ENCODE results near the gene CDH9. TPM values are rescaled to one million over a fixed set of nuclear protein-coding genes. Genes with fewer than 3 reads are reported as not detected.

The CDH9 gene
- total RNA-seq, 4 donors from 2014 or later: not detected

DNA sequence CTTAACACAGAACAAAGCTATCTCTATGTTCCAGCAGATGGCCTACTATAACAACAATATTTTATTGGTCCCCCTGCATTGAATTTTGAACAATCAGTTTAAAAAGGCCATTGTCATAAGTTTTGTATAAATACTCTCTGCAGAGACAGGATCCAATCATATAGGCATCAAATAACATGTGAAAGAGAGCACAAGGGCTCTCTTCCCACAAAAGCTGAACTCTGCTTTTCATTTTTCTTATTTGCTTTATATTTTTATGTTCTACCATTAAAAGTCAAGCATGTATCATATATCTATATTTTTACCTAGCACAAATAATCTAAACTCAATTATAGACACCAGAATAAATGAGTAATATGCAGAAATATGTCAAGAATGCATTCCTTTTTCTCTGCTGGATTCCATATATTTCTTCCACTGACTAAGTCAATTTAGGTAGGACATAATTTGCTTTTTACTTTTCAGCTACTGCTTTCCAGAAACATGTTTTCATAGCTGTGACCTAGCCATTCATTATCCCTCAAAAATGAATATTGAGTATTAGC, 143.6 kb downstream of the CDH9 start:
- Histone ChIP-seq H3K4me3 (no peak overlapping the region), H3K27ac (no peak overlapping the region), H3K27me3 (no peaks in the 10 kb centered on the region), H3K36me3 (no peaks in the 10 kb centered on the region), H3K9me3 (peaks cover 0 to 11% of the 10 kb centered on the region in 2 donors), H3K4me1 (no peaks in the 10 kb centered on the region)
- TF ChIP-seq POLR2AphosphoS5 (IDR thresholded peaks at IDR 0.05): no peak
- no peak for TF ChIP-seq POLR2A (IDR thresholded peaks at IDR 0.05)
- TF ChIP-seq EP300 (IDR thresholded peaks at IDR 0.05; ENCODE audit: low read depth): no peak
- TF ChIP-seq, protein P1, sequence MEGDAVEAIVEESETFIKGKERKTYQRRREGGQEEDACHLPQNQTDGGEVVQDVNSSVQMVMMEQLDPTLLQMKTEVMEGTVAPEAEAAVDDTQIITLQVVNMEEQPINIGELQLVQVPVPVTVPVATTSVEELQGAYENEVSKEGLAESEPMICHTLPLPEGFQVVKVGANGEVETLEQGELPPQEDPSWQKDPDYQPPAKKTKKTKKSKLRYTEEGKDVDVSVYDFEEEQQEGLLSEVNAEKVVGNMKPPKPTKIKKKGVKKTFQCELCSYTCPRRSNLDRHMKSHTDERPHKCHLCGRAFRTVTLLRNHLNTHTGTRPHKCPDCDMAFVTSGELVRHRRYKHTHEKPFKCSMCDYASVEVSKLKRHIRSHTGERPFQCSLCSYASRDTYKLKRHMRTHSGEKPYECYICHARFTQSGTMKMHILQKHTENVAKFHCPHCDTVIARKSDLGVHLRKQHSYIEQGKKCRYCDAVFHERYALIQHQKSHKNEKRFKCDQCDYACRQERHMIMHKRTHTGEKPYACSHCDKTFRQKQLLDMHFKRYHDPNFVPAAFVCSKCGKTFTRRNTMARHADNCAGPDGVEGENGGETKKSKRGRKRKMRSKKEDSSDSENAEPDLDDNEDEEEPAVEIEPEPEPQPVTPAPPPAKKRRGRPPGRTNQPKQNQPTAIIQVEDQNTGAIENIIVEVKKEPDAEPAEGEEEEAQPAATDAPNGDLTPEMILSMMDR (IDR thresholded peaks at IDR 0.05): no peak
- in situ Hi-C loops (cut with MboI; ENCODE audit: low pct_ligation_motif_present in 1 of 4, low pct_unique_long_range_greater_than_20kb in 1 of 4, low sequenced_read_pairs in 3 of 4) (no loop called here), intact Hi-C loops (cut with DNase I; ENCODE audit: low total_unique reads) (no loop called here)
- DNase-seq: no peak

DNA sequence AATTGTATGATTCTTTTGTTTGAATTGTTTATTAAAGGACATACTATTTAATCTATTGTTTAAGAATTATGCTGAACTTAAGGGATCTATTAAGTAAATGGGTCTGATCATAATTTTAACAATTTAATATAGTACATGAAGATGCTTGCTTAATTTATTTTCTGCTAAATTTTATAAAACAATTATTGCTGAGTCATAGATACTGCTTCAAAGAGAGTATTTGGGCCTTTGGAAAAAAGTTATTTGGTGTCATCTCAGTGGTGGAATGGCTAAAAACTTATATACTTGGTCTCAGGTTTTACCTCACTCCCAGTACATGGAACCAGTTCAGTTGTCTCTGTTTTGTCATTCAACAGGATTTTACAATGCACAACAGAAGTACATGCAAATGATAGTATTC, 145.3 kb downstream of the CDH9 start:
- Histone ChIP-seq H3K36me3 (no peaks in the 10 kb centered on the region), H3K27ac (no peak overlapping the region), H3K4me1 (no peaks in the 10 kb centered on the region), H3K9me3 (peaks cover 0 to 14% of the 10 kb centered on the region in 2 donors), H3K4me3 (no peak overlapping the region), H3K27me3 (no peaks in the 10 kb centered on the region)
- DNase-seq: no peak
- in situ Hi-C loops (cut with MboI; ENCODE audit: low pct_ligation_motif_present in 1 of 4, low pct_unique_long_range_greater_than_20kb in 1 of 4, low sequenced_read_pairs in 3 of 4) (no loop called here), intact Hi-C loops (cut with DNase I; ENCODE audit: low total_unique reads) (no loop called here)
- no peak for TF ChIP-seq EP300 (IDR thresholded peaks at IDR 0.05; ENCODE audit: low read depth)
- TF ChIP-seq, protein P1 (IDR thresholded peaks at IDR 0.05): no peak

DNA sequence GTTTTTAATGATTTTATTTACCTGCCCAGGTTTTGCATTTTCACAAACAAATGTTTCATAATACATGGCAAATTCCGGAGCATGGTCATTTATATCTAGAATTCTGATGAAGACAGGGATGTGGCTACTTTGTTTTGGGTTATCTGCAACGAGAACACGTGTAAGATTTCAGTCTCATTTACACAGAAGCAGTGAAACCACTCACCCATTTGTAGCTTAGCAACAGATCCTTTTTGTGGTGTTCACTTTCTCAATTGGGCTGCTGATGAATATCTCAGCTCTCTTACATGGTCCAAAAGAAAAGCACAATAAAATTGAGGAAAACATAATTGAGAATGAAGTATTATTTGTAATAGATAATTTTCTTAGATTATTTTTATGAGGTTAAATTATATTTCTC, 148.6 kb downstream of the CDH9 start:
- Histone ChIP-seq H3K36me3 (no peaks in the 10 kb centered on the region), H3K4me1 (no peaks in the 10 kb centered on the region), H3K4me3 (no peak overlapping the region), H3K27ac (no peak overlapping the region), H3K27me3 (no peaks in the 10 kb centered on the region), H3K9me3 (peaks cover 0 to 5% of the 10 kb centered on the region in 2 donors)
- TF ChIP-seq EP300 (IDR thresholded peaks at IDR 0.05; ENCODE audit: low read depth) (no peak), POLR2A (IDR thresholded peaks at IDR 0.05) (no peak), POLR2AphosphoS5 (IDR thresholded peaks at IDR 0.05) (no peak)
- TF ChIP-seq, protein P1 (IDR thresholded peaks at IDR 0.05): no peak
- DNase-seq: no peak
- in situ Hi-C loops (cut with MboI; ENCODE audit: low pct_ligation_motif_present in 1 of 4, low pct_unique_long_range_greater_than_20kb in 1 of 4, low sequenced_read_pairs in 3 of 4): no loop called here
- intact Hi-C loops (cut with DNase I; ENCODE audit: low total_unique reads): no loop called here
- 34 to 39% methylated on average over 3 of the region's 3 CpGs for WGBS, 2 donors (ENCODE audit: low coverage in 1 of 2)

DNA sequence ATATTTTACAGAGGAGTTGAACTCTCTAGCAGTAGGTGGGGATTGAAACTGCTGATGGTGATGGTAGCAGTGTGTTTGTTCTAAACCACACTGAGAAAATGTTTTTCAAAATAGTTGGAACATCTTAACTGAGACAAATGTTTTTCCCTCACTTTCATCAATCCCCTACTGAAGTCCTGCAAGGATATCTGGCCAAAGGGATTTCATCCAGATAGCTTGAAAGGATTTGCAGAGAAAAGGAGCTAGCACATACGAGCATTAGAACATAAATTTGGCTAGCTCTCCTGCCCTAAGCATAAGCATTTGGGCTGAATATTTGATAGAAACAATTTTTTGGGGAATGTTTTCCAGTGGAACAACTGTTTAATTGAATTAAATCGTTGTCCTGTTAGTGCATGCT, 153.9 kb downstream of the CDH9 start:
- intact Hi-C loops (cut with DNase I; ENCODE audit: low total_unique reads) (no loop called here), in situ Hi-C loops (cut with MboI; ENCODE audit: low pct_ligation_motif_present in 1 of 4, low pct_unique_long_range_greater_than_20kb in 1 of 4, low sequenced_read_pairs in 3 of 4) (no loop called here)
- Histone ChIP-seq H3K4me3 (no peak overlapping the region), H3K27ac (no peak overlapping the region), H3K36me3 (no peaks in the 10 kb centered on the region), H3K4me1 (no peaks in the 10 kb centered on the region), H3K9me3 (peaks cover 0 to 3% of the 10 kb centered on the region in 2 donors), H3K27me3 (no peaks in the 10 kb centered on the region)
- no peak for DNase-seq
- WGBS, 2 donors (ENCODE audit: low coverage in 1 of 2): 30 to 55% methylated on average over 1 to 2 of the region's 2 CpGs
- TF ChIP-seq POLR2AphosphoS5 (IDR thresholded peaks at IDR 0.05) (no peak), EP300 (IDR thresholded peaks at IDR 0.05; ENCODE audit: low read depth) (no peak), POLR2A (IDR thresholded peaks at IDR 0.05) (no peak)
- TF ChIP-seq, protein P1 (IDR thresholded peaks at IDR 0.05): no peak
